Sciatic nerve (tissue), 2 donors: ENCODE data around the gene SERP1. TPM values are rescaled to one million over a fixed set of nuclear protein-coding genes. Genes with fewer than 3 reads are reported as not detected.

ENCODE experiments used
- ATAC-seq: fragments of 200-7000 bp; cut with Tn5 transposase; one replicate; pipeline ENCODE4 v1.9.1; 2020; ENCODE audit warnings: mild to moderate bottlenecking, moderate library complexity
- DNase-seq: peaks from one replicate; pipeline ENCODE4 v3.0.0-alpha.2; 2020; ENCODE audit warnings: low spot score
- intact Hi-C: fragments of 100-400 bp; cut with DNase I; formaldehyde crosslinking; loops from one replicate; pipeline ENCODE4 v1.14.2; 2022
- total RNA-seq: library from RNA; stranded (reverse); fragmentation: NEBNext Ultra II Directional; extraction: Animal tissue kit (Norgen Biotek cat#: 25700); gene quantifications from one replicate; pipeline ENCODE4 v1.2.1, GENCODE V29; 2021
- donor health status: DM: no; HTN: no; CAD: no.
- donor health status: DM: no; HTN: no; CAD: no.

The SERP1 gene
- total RNA-seq, 1 donor from 2014 or later: 72.3 TPM

DNA sequence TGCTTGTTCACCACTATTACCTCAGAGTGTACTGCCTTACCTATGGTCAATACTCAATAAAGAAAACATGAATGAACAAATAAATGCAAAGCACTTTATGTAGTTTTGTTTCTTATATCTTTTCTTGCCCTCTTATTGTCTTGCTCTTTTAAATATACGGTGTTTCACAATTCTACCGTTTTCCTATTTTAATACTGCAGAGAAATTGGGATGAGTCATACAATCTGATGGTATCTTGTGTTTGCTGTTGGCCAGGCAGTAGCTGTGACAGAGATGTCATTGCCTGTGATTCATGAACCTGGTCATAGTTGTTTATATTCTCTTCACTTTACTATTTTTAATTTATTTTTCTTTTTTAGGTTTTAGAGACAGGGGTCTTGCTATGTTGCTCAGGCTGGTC lies 48.3 kb downstream of the SERP1 start:
- DNase-seq (no peak), ATAC-seq (no peak)
- intact Hi-C loops: no loop called here

DNA sequence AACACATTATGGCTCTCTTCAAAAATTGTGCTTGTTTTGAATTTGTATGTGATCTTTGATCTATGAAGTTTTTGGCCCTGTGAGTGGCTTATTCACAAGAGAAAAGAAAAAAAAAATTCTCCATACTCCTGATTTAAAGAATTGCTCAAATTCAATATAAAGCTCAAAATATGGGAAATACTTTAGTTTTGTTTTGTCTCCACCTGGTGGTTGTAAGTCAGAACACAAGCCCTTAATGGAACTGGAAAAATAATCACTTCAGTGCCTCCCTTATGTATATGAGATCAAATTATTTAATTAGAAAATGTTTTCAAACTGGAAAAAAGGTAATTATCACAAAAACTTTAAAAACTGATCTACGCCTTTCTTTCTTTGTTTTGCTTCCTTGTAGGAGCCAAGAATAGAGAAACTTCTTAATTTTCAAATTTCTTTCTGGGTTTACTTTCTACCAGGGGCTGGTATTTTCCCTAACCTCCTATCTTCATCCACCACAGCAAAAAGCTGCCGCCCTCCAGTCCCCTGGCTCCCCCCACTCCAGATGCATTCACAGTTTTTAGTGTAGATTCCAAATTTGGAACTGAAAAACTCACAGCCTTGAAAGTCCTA lies 50.6 kb downstream of the SERP1 start:
- intact Hi-C loops: no loop called here
- no peak for ATAC-seq

DNA sequence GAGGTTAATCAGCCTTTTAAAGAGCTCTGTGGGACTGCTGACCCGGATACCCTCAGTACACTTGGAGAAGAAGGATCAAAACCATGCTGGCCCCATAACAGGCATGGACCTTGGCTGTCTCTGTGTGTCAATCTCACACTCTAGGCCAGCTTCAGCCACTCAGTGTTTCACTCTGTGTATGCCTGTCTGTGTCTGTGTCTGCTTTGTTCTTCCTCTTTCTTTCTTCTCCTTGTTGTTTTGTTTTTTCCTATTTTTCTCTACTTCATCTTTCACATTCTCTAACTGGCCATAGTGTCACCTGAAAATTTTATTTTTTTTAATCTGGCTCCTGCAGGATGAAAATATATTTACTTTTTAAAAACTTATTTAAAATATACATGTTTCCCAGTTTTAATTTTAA lies 51.1 kb downstream of the SERP1 start:
- DNase-seq (no peak), ATAC-seq (peak; percentile 39)
- intact Hi-C loops: no loop called here

More for the DNA sequence above, 50.6 kb downstream of the SERP1 start:
- DNase-seq: no peak

DNA sequence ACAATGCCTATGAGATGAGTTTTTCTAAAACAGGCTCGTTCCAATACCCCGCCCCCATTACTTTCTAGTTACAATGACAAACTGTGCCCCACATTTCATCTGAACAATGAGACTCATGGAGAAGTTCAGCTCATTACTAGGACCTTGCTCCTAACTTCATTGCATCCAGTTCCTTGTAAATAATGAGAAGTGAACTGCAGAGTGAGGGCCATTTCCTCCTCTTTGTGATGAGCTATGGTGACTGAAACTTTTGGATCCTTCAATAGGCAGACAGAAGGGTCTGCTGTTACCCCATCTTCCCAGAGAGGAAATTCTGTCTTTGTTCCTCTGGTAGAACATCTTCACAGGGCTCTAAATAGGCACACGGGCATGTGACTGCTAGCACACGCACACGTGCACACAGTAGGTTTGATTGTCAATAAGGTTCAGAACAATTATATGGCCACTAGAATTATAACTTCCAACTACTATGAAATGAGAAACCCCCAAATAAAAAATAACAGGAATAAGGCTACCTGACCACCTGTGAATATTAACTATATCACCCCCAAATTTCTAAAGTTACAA lies 51.8 kb downstream of the SERP1 start:
- DNase-seq (no peak), ATAC-seq (no peak)
- intact Hi-C loops: no loop called here

Other genes with a start within 250 kb of the SERP1 start
- 30.6 TPM for gene TSC22D2, start 138.2 kb downstream of the SERP1 start, total RNA-seq
- 70.9 TPM for gene EIF2A, start 291 bp upstream of the SERP1 start, total RNA-seq
- 93.5 TPM for gene SELENOT, start 56.8 kb upstream of the SERP1 start, total RNA-seq
- 0.49 TPM for gene ERICH6, start 157.4 kb upstream of the SERP1 start, total RNA-seq
- gene SIAH2, start 216.7 kb upstream of the SERP1 start, total RNA-seq: 19.1 TPM